Right renal cortex interstitium (tissue), 3 donors: ENCODE measurements around the gene VANGL2. TPM values are rescaled to one million over a fixed set of nuclear protein-coding genes. Genes with fewer than 3 reads are reported as not detected.

ENCODE experiments used
- DNase-seq, 3 donors: peaks; one replicate each; pipeline ENCODE4 v3.0.0-alpha.2; 2013; ENCODE audit warnings: low read depth in 3 of 3, low spot score in 2 of 3
- polyA plus RNA-seq, 3 donors: library from polyadenylated mRNA; unstranded; fragments of 120-200 nt; gene quantifications; one replicate each; pipeline ENCODE4 v1.2.1, GENCODE V29; 2013; ENCODE audit not compliant: insufficient read length in 3 of 3

Gene VANGL2
- polyA plus RNA-seq, 3 donors = 30.9 to 33.7 (median 32.8) TPM

GRCh38 chr1:160454371-160455152 is 54.2 kb downstream of the VANGL2 start:
- DNase-seq = no peak

GRCh38 chr1:160455153-160455517 is 54.8 kb downstream of the VANGL2 start:
- DNase-seq = no peak

GRCh38 chr1:160459056-160459455 is 58.7 kb downstream of the VANGL2 start:
- DNase-seq = no peak

- DNase-seq = no peak
Observed at GRCh38 chr1:160459687-160460086, 59.3 kb downstream of the VANGL2 start.

- DNase-seq = no peak
Observed at GRCh38 chr1:160460214-160460642, 59.9 kb downstream of the VANGL2 start.

- DNase-seq = no peak
Observed at GRCh38 chr1:160460683-160461287, 60.4 kb downstream of the VANGL2 start.

GRCh38 chr1:160465123-160465522 is 64.8 kb downstream of the VANGL2 start:
- DNase-seq = no peak

- no peak for DNase-seq
Observed at GRCh38 chr1:160466961-160467360, 66.6 kb downstream of the VANGL2 start.

GRCh38 chr1:160467576-160467975 is 67.2 kb downstream of the VANGL2 start:
- DNase-seq = no peak

- no peak for DNase-seq
Observed at GRCh38 chr1:160471253-160471652, 70.9 kb downstream of the VANGL2 start.

- no peak for DNase-seq
Observed at GRCh38 chr1:160472112-160472511, 71.7 kb downstream of the VANGL2 start.

- DNase-seq = no peak
Observed at GRCh38 chr1:160474392-160475242, 74.3 kb downstream of the VANGL2 start.

Other genes starting within 250 kb of the VANGL2 start
- gene ATP1A4, start 249.0 kb upstream of the VANGL2 start, polyA plus RNA-seq = under 1 TPM in 1 of 3 donors, not detected in 2; 0.37 TPM
- under 1 TPM; 0.15 to 0.34 (median 0.18) TPM for gene CASQ1, start 210.0 kb upstream of the VANGL2 start, polyA plus RNA-seq
- gene PEA15, start 195.2 kb upstream of the VANGL2 start, polyA plus RNA-seq = 100 to 1,000 TPM; 129 to 136 (median 132) TPM
- 100 to 1,000 TPM; 170 to 208 (median 184) TPM for gene DCAF8, start 138.0 kb upstream of the VANGL2 start, polyA plus RNA-seq
- 10 to 100 TPM; 91.0 to 93.7 (median 91.3) TPM for gene PEX19, start 115.4 kb upstream of the VANGL2 start, polyA plus RNA-seq
- 100 to 1,000 TPM; 162 to 174 (median 166) TPM for gene COPA, start 57.3 kb upstream of the VANGL2 start, polyA plus RNA-seq
- gene NCSTN, start 57.2 kb upstream of the VANGL2 start, polyA plus RNA-seq = 100 to 1,000 TPM; 156 to 175 (median 157) TPM
- gene NHLH1, start 33.5 kb upstream of the VANGL2 start, polyA plus RNA-seq = under 1 TPM; 0.06 to 0.13 (median 0.08) TPM
- under 1 TPM; 0.06 to 0.21 (median 0.14) TPM for gene SLAMF6, start 122.7 kb downstream of the VANGL2 start, polyA plus RNA-seq
- gene CD84, start 178.9 kb downstream of the VANGL2 start, polyA plus RNA-seq = 1 to 10 TPM in 2 of 3 donors, under 1 TPM in 1; 0.98 to 1.9 (median 1.2) TPM
- under 1 TPM; 0.10 to 0.13 (median 0.11) TPM for gene SLAMF1, start 246.5 kb downstream of the VANGL2 start, polyA plus RNA-seq